ENCODE data around the gene NGEF. TPM values are rescaled to one million over a fixed set of nuclear protein-coding genes. Genes with fewer than 3 reads are reported as not detected.

NGEF gene
- polyA plus RNA-seq, 1 of the 3 experiments (the other 2 are of a cell fraction), result 1.4 TPM

GRCh38 chr2:232981767-232982360, 31.2 kb downstream of the NGEF start:
- H4K20me1 ChIP-seq (ENCODE audit: insufficient read depth), result no peaks in the 10 kb centered on the region
- 61% methylated on average over 5 of the region's 5 CpGs for WGBS (ENCODE audit: low lambda C conversion rate)
- no peaks in the 10 kb centered on the region for H3K36me3 ChIP-seq (replicated peaks in 1 of 2; ENCODE audit: control insufficient read depth in 1 of 2, insufficient read depth in 2 of 2, low read length in 1 of 2)
- no peaks in the 10 kb centered on the region for H3K79me2 ChIP-seq (ENCODE audit: insufficient read depth)
- H3F3A ChIP-seq (replicated peaks; ENCODE audit: insufficient read depth), result no peaks in the 10 kb centered on the region
- CTCF ChIA-PET, result interaction anchor here (1.2 kb wide), 1 partner anchor 29 kb away, joined by 3 read pairs; no protein-coding TSS in a partner anchor
- H3K4me2 ChIP-seq, result no peak overlapping the region
- H3K4me3 ChIP-seq (ENCODE audit: low read depth in 2 of 2, low read length in 1 of 2), result no peak overlapping the region
- no peak for DNase-seq
- peaks cover 0 to 13% of the 10 kb centered on the region in 2 experiments; a peak in 1 of 4 replicates for H3K4me1 ChIP-seq (ENCODE audit: control insufficient read depth in 1 of 2, insufficient read depth in 2 of 2, low read depth in 1 of 2, low read length in 1 of 2)
- H3K27me3 ChIP-seq (ENCODE audit: insufficient read depth), result no peaks in the 10 kb centered on the region
- no peaks in the 10 kb centered on the region for H3K9me3 ChIP-seq
- no peak overlapping the region for H3K9ac ChIP-seq
- POLR2A ChIA-PET, result no interaction called here
- H3K9me2 ChIP-seq, result no peaks in the 10 kb centered on the region
- TF ChIP-seq RXRA (IDR thresholded peaks at IDR 0.05; ENCODE audit: borderline replicate concordance, low read depth), result no peak
- no peak for TF ChIP-seq NFIC (IDR thresholded peaks at IDR 0.05; ENCODE audit: borderline replicate concordance)
- TF ChIP-seq ZBTB33 (IDR thresholded peaks at IDR 0.05; ENCODE audit: borderline replicate concordance, low read depth), result no peak
- no peak for TF ChIP-seq PBX3 (IDR thresholded peaks at IDR 0.05)
- no peak for TF ChIP-seq IRF3 (IDR thresholded peaks at IDR 0.05; ENCODE audit: low read depth, low read length)
- no peak for TF ChIP-seq EP300 (IDR thresholded peaks at IDR 0.05; ENCODE audit: borderline replicate concordance in 1 of 2, low read depth in 1 of 2, low read length in 1 of 2)
- TF ChIP-seq USF2 (IDR thresholded peaks at IDR 0.05; ENCODE audit: borderline replicate concordance, low read depth, low read length), result no peak
- no peak for TF ChIP-seq SIN3A (IDR thresholded peaks at IDR 0.05; ENCODE audit: borderline replicate concordance, low read depth, low read length)
- TF ChIP-seq GABPA (IDR thresholded peaks at IDR 0.05; ENCODE audit: low read depth), result no peak
- TF ChIP-seq TEAD4 (IDR thresholded peaks at IDR 0.05; ENCODE audit: borderline replicate concordance, insufficient read depth), result no peak
- no peak for TF ChIP-seq GATA2 (CRISPR knock-in tag; IDR thresholded peaks at IDR 0.05)
- no peak for TF ChIP-seq MEF2A (IDR thresholded peaks at IDR 0.05; ENCODE audit: borderline replicate concordance, low read depth)
- TF ChIP-seq REST (IDR thresholded peaks at IDR 0.05; ENCODE audit: low read depth, low read length), result no peak
- TF ChIP-seq USF1 (IDR thresholded peaks at IDR 0.05; ENCODE audit: borderline replicate concordance, low read depth), result no peak
- TF ChIP-seq SMC3 (IDR thresholded peaks at IDR 0.05; ENCODE audit: low read depth, low read length), result no peak
- H2AFZ ChIP-seq (ENCODE audit: low read depth), result no peak overlapping the region
- H3K27ac ChIP-seq (ENCODE audit: low read depth in 2 of 2, low read length in 1 of 2), result no peak overlapping the region
